ENCODE results near the gene LAPTM5. TPM values are rescaled to one million over a fixed set of nuclear protein-coding genes. Genes with fewer than 3 reads are reported as not detected.

LAPTM5 gene, protein sequence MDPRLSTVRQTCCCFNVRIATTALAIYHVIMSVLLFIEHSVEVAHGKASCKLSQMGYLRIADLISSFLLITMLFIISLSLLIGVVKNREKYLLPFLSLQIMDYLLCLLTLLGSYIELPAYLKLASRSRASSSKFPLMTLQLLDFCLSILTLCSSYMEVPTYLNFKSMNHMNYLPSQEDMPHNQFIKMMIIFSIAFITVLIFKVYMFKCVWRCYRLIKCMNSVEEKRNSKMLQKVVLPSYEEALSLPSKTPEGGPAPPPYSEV
- polyA plus RNA-seq = 100 to 1,000 TPM; 464 to 744 (median 541) TPM

DNA sequence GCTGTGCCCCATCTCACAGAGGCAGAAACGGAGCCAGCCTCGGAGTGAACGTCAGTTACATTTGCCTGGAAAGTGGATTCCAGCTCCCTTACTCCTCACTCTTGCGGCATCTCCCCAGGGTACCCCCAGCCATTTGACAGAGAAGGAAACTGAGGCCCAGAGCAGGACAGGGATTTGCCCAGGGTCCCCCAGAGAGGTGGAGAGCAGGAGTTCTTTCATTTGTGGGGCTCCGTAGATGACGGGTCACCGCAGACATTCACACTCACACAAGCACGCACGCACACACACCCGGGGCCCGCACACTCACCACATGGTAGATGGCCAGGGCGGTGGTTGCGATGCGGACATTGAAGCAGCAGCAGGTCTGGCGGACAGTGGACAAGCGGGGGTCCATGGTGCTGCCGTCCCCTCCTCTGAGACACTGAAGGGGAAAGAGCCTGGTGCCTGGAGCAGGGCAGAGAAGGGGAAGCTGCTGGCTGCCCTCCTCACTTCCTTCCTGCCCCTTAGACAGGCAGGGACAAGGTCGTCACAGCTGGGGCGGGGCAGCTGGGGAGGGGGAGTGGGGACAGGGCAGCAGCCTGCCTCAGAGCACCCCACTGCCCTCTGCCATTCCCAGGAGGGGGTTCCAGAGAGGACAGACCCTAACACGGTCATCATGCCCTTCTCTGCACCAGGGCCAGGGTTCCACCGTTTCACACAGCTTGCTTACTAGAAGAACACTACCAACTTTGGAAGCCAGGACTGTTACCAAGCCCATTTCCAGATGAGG lies at the start of gene LAPTM5:
TSS of gene LAPTM5 (minus strand) at position 423 of the 769 bp plus-strand sequence. CDS start at position 394, 29 bp downstream.
- Mint-ChIP-seq H3K27me3 (ENCODE audit: low read depth in 3 of 3) (peaks cover 10 to 21% (median 15%) of the 10 kb centered on the region in 3 donors), H3K36me3 (peaks cover under 1 to 5% (median 5%) of the 10 kb centered on the region in 3 donors), H3K27ac (peak within 1 kb of the TSS; percentile 99 to 100 (median 100)), H3K9me3 (no peaks in the 10 kb centered on the region), H3K4me3 (peak within 1 kb of the TSS; percentile 96 to 100 (median 100)), H3K4me1 (peaks cover 80 to 84% of the 10 kb centered on the region in 2 donors)
- peak; percentile 68 to 72 (median 72) for DNase-seq

DNA sequence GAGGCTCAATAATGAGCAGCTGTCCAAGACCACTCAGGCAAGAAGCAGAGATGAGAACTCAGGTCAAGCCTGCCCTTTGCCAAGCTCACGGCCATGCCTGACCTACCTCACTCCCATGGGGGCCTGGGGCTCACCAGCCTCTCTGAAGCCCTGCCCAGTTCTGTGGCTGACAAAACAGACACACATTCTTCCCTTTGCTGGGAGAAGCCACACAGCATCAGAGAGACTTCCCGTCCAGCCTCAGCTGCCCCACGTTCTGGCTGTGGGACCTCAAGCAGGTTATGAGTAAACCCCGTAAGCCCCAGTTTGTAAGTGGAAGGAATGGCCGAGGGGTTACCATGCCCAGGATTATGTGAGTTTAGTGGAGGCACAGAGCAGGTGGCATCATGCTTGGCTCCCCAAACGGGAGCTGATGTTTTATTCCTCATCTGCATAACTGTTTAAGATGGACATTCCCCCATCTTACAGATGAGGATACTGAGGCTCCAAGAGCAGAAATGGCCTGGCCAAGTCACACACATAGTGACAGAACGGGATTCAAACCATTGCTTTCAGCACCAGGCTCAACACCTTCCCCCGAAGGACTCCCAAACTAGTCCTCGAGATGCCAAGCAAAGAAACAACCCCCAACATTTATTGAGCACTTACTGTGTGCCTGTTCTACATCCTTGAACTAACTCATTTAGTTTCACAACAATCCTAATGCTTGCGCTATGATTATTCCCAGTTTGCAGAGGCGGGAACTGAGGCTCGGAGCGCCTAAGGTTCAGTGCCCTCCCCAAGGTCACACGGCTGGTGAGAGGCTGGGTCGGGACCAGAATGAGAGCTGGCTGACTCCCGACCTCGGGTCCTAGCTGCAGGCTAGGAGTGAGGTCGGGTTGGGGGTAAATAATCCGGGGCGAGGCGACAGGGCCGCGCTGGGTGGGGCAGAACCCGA lies 49.1 kb upstream of the LAPTM5 start:
- H3K27ac Mint-ChIP-seq = no peak overlapping the region
- H3K9me3 Mint-ChIP-seq = no peaks in the 10 kb centered on the region
- peaks cover 7 to 12% (median 8%) of the 10 kb centered on the region in 3 donors for H3K27me3 Mint-ChIP-seq (ENCODE audit: low read depth in 3 of 3)

DNA sequence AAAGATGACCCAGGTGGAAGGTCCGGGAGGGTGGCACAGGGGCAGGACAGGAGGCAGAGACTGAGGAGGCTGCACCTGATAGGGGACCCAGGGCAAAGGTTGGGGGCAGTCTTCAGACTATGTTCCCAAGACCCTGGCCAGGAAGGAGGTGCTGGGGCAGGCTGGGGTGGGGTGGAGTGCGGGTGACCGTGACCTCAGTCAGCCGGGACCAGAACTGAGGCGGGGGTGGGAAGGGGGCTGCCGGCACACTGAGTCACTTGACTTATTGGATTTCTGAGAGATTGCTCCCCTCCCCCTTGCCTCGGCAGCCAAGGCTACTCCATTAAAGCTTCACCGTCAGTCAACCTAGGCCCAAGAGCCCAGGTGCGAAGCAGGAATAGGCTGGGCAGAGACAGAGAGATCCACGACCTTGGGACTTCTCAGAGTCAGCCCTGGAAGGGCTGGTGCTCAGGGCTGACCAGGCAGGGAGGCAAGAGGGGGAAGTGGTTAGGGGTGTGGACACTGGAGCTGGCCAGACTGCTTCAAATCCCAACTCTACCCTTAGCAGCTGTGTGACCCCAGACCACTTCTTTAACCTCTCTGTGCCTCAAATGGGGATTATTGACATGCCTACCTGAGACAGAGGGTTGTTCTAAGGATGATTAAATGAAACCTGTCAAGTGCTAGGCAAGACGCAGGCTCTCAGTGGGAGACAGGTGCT lies 47.9 kb upstream of the LAPTM5 start:
- H3K4me1 Mint-ChIP-seq = peaks cover 3 to 4% of the 10 kb centered on the region in 2 donors

More for the DNA sequence above, 49.1 kb upstream of the LAPTM5 start:
- Mint-ChIP-seq H3K4me1 (peaks cover 3 to 4% of the 10 kb centered on the region in 2 donors), H3K4me3 (no peak overlapping the region), H3K36me3 (no peaks in the 10 kb centered on the region)
- no peak for DNase-seq

DNA sequence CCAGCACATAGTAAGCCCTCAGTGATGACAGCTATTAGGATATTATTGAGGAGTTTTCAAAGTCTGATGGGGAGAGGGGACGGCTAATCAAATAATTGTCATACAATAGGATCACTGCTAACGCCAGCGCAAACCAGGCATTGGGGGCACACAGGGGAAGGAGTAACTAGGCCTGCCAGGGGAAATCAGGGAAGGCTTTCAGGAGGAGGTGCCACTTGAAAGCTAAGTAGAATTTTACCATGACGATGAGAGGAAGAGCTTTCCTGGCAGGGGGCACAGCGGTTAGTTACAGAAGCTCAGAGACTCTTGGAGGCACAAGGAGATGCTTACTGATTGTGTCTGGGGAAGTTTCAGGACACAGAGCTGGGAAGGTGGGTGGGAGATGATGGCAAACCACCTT lies 47.2 kb upstream of the LAPTM5 start:
- Mint-ChIP-seq H3K4me1 (peaks cover 3 to 4% of the 10 kb centered on the region in 2 donors), H3K4me3 (no peak overlapping the region), H3K27ac (no peak overlapping the region), H3K27me3 (ENCODE audit: low read depth in 3 of 3) (peaks cover 7 to 14% (median 8%) of the 10 kb centered on the region in 3 donors), H3K36me3 (no peaks in the 10 kb centered on the region), H3K9me3 (no peaks in the 10 kb centered on the region)
- no peak for DNase-seq

More for the DNA sequence above, 47.9 kb upstream of the LAPTM5 start:
- Mint-ChIP-seq H3K4me3 (no peak overlapping the region), H3K27ac (no peak overlapping the region), H3K27me3 (ENCODE audit: low read depth in 3 of 3) (peaks cover 7 to 12% (median 8%) of the 10 kb centered on the region in 3 donors), H3K36me3 (no peaks in the 10 kb centered on the region), H3K9me3 (no peaks in the 10 kb centered on the region)
- DNase-seq = no peak

DNA sequence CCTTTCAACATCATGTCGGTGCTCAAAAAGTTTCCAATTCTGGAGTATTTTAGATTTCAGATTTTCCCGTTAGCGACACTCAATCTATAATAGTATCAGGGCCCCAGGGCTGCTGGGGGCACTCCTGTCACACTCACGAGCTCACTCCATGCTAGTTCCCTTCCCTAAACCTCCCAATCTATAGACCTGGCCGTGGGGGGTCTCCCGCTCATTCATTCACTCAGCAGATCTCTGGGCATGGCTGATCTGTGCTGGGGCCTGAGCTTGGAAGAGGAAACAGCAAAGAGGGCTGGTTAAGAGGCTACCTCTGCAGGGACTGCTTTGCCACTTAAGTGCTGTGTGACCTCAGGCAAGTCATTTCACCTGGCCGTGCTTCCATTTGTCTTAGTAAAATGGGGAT lies 46.8 kb upstream of the LAPTM5 start:
- no peak overlapping the region for H3K27ac Mint-ChIP-seq
- DNase-seq = no peak
- no peak overlapping the region for H3K4me3 Mint-ChIP-seq
- no peaks in the 10 kb centered on the region for H3K9me3 Mint-ChIP-seq
- no peaks in the 10 kb centered on the region for H3K36me3 Mint-ChIP-seq
- H3K4me1 Mint-ChIP-seq = peaks cover 3 to 4% of the 10 kb centered on the region in 2 donors
- H3K27me3 Mint-ChIP-seq (ENCODE audit: low read depth in 3 of 3) = peaks cover 5 to 12% (median 8%) of the 10 kb centered on the region in 3 donors

DNA sequence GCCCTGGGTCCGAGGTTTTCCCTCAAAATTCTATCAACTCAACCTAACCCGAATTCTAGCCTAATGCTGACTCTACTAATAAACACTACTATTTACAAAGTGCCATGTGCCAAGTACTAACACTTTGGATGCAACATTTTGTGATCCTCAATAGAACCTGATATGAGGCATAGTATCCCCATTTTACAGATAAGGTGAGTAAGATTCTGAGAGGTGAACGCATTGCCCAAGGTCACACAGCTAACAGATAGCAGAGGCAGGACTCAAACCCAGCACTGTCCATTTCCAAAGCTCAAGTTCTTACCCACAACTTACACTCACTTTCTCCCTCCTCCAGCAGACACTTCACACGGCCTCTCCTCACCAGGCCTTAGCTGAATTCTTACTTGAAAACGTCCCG lies 46.0 kb upstream of the LAPTM5 start:
- no peak overlapping the region for H3K27ac Mint-ChIP-seq
- DNase-seq = no peak
- no peaks in the 10 kb centered on the region for H3K9me3 Mint-ChIP-seq

DNA sequence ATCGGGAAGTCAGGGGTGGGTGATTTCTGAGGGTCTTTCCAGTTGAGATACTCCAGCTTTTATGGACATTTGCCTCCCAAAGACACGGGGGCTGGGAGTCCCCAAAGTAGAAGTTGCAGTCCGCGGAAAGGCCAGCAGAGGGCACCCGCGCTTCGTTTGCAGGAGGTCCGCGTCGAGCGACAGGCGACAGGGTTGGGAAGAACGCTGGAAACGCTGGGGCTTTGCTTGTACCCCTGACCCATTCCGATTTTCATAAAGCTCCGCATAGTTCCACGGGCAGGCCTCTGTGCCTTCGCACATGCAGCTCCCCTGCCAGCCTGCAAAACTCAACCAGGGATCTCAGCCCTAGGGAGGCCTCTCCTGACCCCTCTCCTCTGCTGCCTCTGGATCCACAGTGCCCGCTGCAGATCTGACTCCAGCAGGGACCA lies 44.2 kb upstream of the LAPTM5 start:
- H3K27me3 Mint-ChIP-seq (ENCODE audit: low read depth in 3 of 3) = peaks cover 4 to 11% (median 8%) of the 10 kb centered on the region in 3 donors

More for the DNA sequence above, 46.0 kb upstream of the LAPTM5 start:
- Mint-ChIP-seq H3K36me3 (no peaks in the 10 kb centered on the region), H3K4me3 (no peak overlapping the region), H3K4me1 (peaks cover 3 to 4% of the 10 kb centered on the region in 2 donors), H3K27me3 (ENCODE audit: low read depth in 3 of 3) (peaks cover 5 to 12% (median 8%) of the 10 kb centered on the region in 3 donors)

DNA sequence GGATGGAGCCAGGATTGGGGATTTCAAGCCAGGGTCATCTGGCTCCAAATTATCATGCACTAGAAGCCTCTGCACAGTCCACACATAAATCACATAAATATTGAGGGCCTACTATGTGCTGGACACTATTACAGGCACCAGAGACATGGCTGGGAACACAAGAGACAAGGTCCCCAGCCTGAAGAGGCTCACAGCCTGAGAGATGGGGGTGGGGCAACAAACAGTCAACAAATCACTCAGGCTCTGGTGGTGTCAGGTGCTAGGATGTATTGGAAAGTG lies 41.6 kb upstream of the LAPTM5 start:
- Mint-ChIP-seq H3K4me3 (no peak overlapping the region), H3K4me1 (peaks cover 6 to 10% of the 10 kb centered on the region in 2 donors), H3K27me3 (ENCODE audit: low read depth in 3 of 3) (peaks cover 1 to 10% (median 3%) of the 10 kb centered on the region in 3 donors), H3K9me3 (no peaks in the 10 kb centered on the region), H3K36me3 (no peaks in the 10 kb centered on the region), H3K27ac (no peak overlapping the region)
- DNase-seq = no peak

More for the DNA sequence above, 44.2 kb upstream of the LAPTM5 start:
- H3K4me1 Mint-ChIP-seq = peaks cover 6 to 10% of the 10 kb centered on the region in 2 donors
- H3K9me3 Mint-ChIP-seq = no peaks in the 10 kb centered on the region
- no peaks in the 10 kb centered on the region for H3K36me3 Mint-ChIP-seq
- DNase-seq = peak; percentile 67 to 70 (median 69)
- H3K27ac Mint-ChIP-seq = no peak overlapping the region
- no peak overlapping the region for H3K4me3 Mint-ChIP-seq

DNA sequence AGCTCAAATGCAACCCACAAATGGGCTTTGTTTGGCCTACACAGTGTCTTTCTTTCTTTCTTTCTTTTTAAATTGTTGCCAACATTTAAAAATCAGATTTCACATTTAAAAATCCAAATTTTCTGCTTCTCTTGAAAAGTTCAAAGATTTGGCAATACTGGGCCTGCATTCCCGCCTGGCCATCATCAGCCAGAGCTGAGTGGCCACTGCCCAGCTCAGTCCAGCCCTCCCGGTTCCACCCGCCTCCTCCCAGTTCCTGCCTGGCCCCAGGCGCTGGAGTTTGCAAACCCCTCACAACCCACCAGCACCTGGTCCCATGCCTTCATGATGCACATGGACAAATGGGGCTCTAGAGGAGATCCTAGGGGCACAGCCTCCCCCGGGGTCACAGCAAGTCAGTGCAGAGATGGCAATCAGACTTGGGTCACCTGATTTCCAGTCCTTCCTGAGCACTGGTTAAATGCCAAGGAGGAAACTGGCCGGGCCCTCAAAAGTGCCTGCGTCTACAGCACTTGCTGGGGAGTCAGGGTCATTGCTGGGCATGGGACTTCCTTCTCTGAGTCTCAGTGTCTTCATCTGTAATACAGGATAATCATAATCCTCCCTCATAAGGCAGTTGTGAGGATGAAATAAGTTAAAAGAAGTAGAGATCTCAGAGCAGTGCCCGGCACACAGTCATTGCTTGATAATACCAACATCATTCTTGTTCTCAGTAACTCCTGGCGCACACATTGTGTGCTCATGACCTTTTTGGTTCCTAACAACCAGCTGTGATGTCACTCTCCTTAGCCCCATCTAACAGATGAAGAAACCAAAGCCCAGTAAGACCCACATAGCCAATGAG lies 41.0 kb upstream of the LAPTM5 start:
- H3K4me3 Mint-ChIP-seq = no peak overlapping the region
- no peak overlapping the region for H3K27ac Mint-ChIP-seq
- no peaks in the 10 kb centered on the region for H3K9me3 Mint-ChIP-seq
- no peaks in the 10 kb centered on the region for H3K36me3 Mint-ChIP-seq
- no peak for DNase-seq
- H3K27me3 Mint-ChIP-seq (ENCODE audit: low read depth in 3 of 3) = peaks cover 0 to 7% (median under 1%) of the 10 kb centered on the region in 3 donors
- peaks cover 6 to 10% of the 10 kb centered on the region in 2 donors for H3K4me1 Mint-ChIP-seq

DNA sequence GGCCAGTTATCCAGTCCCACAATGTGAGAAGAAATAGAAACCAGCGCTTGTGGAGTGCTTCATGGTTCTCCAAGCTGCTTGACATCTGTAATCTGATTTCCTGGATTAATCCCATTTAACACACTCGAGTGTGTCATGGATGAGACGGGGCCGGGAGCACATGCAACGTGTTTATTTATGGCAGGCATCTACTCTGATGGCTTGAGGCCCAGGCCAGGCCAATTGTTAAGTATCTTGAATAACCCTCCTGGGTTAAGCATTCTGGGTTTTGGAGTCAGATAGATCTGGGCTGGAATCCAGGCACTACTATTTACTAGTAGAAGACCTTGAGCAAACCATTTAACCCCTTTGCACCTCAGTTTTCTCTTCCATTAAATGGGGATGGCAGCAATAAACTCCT lies 37.5 kb upstream of the LAPTM5 start:
- no peaks in the 10 kb centered on the region for H3K9me3 Mint-ChIP-seq
- H3K27me3 Mint-ChIP-seq (ENCODE audit: low read depth in 3 of 3) = peaks cover 1 to 3% (median 1%) of the 10 kb centered on the region in 3 donors
- no peaks in the 10 kb centered on the region for H3K36me3 Mint-ChIP-seq
- H3K4me1 Mint-ChIP-seq = peaks cover 5 to 10% of the 10 kb centered on the region in 2 donors
- no peak for DNase-seq
- no peak overlapping the region for H3K27ac Mint-ChIP-seq
- no peak overlapping the region for H3K4me3 Mint-ChIP-seq

DNA sequence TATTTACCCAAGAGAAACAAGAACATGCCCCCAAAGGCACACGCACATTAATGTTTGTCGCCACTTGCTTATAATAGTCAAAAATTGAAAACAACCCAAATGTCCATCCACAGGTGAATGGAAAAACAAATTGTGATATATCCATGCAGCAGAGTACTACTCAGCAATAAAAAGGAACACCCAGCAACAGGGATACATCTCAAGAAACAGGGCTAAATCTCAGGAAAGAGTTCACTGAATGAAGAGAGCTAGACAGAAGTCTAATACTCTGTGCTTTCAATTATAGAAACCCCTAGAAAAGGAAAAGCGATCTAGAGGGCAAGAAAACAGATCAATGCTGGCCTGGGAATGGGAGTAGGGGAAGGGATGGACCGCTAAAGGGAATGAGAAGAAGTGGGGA lies 36.7 kb upstream of the LAPTM5 start:
- Mint-ChIP-seq H3K27ac (no peak overlapping the region), H3K36me3 (no peaks in the 10 kb centered on the region), H3K27me3 (ENCODE audit: low read depth in 3 of 3) (peaks cover 1 to 2% (median 2%) of the 10 kb centered on the region in 3 donors), H3K9me3 (no peaks in the 10 kb centered on the region), H3K4me3 (no peak overlapping the region), H3K4me1 (peaks cover 5 to 13% of the 10 kb centered on the region in 2 donors)
- no peak for DNase-seq

DNA sequence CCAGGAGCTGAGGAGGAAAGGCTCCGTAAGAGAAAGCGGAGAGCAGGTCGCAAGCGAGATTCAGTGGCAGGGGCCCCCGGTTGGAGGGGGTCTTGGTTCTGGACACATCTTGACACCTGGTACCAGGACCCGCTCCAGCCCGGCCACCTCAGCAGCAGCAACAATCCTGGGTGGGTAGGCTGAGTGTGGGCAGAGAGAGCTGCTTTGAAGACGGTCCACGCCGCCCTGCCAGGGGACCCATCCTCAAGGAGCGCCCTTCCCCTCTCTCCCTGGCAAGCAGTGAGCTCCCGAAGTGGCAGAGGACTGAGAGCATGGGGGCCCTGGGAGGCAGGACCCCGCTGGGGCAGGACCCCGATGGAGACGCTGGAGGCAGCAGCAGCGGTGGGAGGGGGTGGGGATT lies 35.6 kb upstream of the LAPTM5 start:
- no peak for DNase-seq
- H3K9me3 Mint-ChIP-seq = no peaks in the 10 kb centered on the region
- H3K27ac Mint-ChIP-seq = no peak overlapping the region
- no peak overlapping the region for H3K4me3 Mint-ChIP-seq
- peaks cover 4% of the 10 kb centered on the region in 3 donors for H3K27me3 Mint-ChIP-seq (ENCODE audit: low read depth in 3 of 3)
- H3K36me3 Mint-ChIP-seq = no peaks in the 10 kb centered on the region
- peaks cover 4 to 13% of the 10 kb centered on the region in 2 donors for H3K4me1 Mint-ChIP-seq

All from immature natural killer cell (primary cell).